ENCODE data around the gene NTHL1.

Gene NTHL1

DNA sequence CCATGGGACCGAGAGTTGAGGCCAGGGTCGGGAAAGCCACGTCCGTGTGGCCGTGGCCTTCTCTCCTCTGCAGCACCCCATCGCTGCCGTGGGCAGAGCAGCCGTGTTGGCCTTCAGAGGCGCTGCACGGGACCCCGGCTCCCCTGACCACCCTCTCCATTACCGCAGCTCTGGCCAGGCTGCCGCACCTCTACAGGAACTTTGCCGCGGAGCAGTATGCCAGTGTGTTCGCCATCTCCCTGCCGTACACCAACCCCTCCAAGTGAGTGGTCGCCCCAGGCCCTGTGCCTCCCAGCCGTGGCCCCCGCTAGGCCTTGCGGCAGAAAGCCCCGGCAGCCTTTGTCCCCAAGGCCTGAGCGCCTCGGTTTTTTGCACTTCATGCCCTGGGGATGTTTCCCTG is 28.0 kb upstream of the NTHL1 start:
- H3K36me3 ChIP-seq (ENCODE audit: control insufficient read depth, insufficient read depth, low read length), result no peaks in the 10 kb centered on the region

DNA sequence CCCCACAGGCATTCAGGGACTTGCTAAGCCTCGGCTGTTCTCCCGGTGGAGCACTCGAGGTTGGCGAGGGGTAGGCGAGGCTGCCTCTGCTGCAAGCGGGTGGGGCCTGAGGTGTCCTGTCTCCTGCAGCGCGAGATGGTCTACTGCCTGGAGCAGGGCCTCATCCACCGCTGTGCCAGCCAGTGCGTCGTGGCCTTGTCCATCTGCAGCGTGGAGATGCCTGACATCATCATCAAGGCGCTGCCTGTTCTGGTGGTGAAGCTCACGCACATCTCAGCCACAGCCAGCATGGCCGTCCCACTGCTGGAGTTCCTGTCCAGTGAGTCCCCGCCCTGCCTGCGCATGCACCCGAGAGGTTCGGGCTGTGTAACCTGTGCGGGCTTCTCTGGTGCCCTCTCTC is 26.4 kb upstream of the NTHL1 start:
- TF ChIP-seq, protein P1, sequence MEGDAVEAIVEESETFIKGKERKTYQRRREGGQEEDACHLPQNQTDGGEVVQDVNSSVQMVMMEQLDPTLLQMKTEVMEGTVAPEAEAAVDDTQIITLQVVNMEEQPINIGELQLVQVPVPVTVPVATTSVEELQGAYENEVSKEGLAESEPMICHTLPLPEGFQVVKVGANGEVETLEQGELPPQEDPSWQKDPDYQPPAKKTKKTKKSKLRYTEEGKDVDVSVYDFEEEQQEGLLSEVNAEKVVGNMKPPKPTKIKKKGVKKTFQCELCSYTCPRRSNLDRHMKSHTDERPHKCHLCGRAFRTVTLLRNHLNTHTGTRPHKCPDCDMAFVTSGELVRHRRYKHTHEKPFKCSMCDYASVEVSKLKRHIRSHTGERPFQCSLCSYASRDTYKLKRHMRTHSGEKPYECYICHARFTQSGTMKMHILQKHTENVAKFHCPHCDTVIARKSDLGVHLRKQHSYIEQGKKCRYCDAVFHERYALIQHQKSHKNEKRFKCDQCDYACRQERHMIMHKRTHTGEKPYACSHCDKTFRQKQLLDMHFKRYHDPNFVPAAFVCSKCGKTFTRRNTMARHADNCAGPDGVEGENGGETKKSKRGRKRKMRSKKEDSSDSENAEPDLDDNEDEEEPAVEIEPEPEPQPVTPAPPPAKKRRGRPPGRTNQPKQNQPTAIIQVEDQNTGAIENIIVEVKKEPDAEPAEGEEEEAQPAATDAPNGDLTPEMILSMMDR (IDR thresholded peaks at IDR 0.05), result no peak
- Histone ChIP-seq H3K4me2 (ENCODE audit: low read length) (no peak overlapping the region), H3K27me3 (ENCODE audit: control insufficient read depth, insufficient read depth, low read length) (no peaks in the 10 kb centered on the region), H2AFZ (no peak overlapping the region), H3K4me1 (no peaks in the 10 kb centered on the region), H3K4me3 (ENCODE audit: low read depth, low read length) (no peak overlapping the region), H3K9ac (no peak overlapping the region), H3K9me3 (ENCODE audit: control insufficient read depth, low read length) (no peaks in the 10 kb centered on the region), H3K36me3 (ENCODE audit: control insufficient read depth, insufficient read depth, low read length) (no peaks in the 10 kb centered on the region), H3K27ac (no peak overlapping the region), H3K79me2 (peaks cover 4% of the 10 kb centered on the region)

More for the DNA sequence above, 28.0 kb upstream of the NTHL1 start:
- Histone ChIP-seq H3K9ac (no peak overlapping the region), H3K4me3 (ENCODE audit: low read depth, low read length) (no peak overlapping the region), H3K27ac (no peak overlapping the region), H3K79me2 (peaks cover 4% of the 10 kb centered on the region), H3K4me2 (ENCODE audit: low read length) (no peak overlapping the region), H3K4me1 (no peaks in the 10 kb centered on the region), H2AFZ (no peak overlapping the region), H3K27me3 (ENCODE audit: control insufficient read depth, insufficient read depth, low read length) (no peaks in the 10 kb centered on the region), H3K9me3 (ENCODE audit: control insufficient read depth, low read length) (no peaks in the 10 kb centered on the region)
- TF ChIP-seq, protein P1 (IDR thresholded peaks at IDR 0.05), result no peak

DNA sequence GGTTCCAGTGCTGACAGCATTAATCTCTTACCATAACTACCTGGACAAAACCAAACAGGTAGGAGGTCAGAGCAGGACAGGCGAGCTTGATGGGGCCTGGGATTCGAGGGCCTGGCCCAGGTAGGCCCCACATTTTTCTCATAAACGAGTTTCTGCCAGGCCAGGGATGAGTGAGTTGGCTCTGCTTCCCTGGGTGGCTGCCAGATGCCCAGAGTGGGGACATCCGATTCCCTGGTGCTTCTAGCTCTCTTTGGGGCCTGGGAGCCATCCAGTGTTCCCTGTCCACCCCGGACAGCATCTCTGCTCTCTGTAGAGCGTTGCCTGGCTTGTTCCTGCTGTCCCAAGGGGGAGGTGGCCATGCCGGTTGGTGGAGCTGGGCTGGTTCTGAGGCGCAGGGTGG is 25.3 kb upstream of the NTHL1 start:
- TF ChIP-seq, protein P1 (IDR thresholded peaks at IDR 0.05), result no peak
- no peak overlapping the region for H3K27ac ChIP-seq
- H3K27me3 ChIP-seq (ENCODE audit: control insufficient read depth, insufficient read depth, low read length), result no peaks in the 10 kb centered on the region
- H3K4me3 ChIP-seq (ENCODE audit: low read depth, low read length), result no peak overlapping the region
- no peaks in the 10 kb centered on the region for H3K9me3 ChIP-seq (ENCODE audit: control insufficient read depth, low read length)
- peaks cover 4% of the 10 kb centered on the region for H3K79me2 ChIP-seq
- no peak overlapping the region for H3K9ac ChIP-seq
- H3K4me1 ChIP-seq, result no peaks in the 10 kb centered on the region
- H3K36me3 ChIP-seq (ENCODE audit: control insufficient read depth, insufficient read depth, low read length), result no peaks in the 10 kb centered on the region
- H2AFZ ChIP-seq, result no peak overlapping the region
- H3K4me2 ChIP-seq (ENCODE audit: low read length), result no peak overlapping the region

DNA sequence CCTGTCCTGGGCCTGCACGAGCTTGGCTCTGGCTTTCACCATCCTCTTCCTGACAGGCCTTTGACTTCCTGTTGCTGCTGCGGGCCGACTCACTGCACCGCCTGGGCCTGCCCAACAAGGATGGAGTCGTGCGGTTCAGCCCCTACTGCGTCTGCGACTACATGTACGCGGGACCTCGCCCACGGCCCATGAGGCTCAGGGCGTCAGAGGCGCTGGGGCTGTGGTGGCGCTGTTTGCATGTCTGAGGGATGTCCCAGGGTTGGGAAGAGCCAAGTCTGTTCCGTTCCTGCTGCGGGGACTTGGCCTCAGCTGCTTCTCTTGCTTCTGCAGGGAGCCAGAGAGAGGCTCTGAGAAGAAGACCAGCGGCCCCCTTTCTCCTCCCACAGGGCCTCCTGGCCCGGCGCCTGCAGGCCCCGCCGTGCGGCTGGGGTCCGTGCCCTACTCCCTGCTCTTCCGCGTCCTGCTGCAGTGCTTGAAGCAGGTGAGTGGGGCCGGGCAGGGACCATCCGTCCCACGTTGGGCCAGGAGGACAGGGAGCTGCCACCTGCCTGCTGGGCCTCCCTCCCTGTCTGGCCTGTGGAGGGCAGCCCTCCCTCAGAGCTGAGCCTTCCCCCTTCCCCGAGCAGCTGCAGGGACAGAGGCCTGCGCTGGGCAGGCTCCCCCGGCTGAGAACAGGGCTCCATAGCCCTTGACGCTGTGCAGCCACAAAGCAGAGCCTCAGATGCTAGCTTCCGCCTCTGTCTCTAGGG is 24.0 kb upstream of the NTHL1 start:
- Histone ChIP-seq H3K9me3 (ENCODE audit: control insufficient read depth, low read length) (no peaks in the 10 kb centered on the region), H3K27me3 (ENCODE audit: control insufficient read depth, insufficient read depth, low read length) (no peaks in the 10 kb centered on the region), H3K4me2 (ENCODE audit: low read length) (no peak overlapping the region), H2AFZ (no peak overlapping the region), H3K27ac (no peak overlapping the region), H3K36me3 (ENCODE audit: control insufficient read depth, insufficient read depth, low read length) (no peaks in the 10 kb centered on the region), H3K4me1 (no peaks in the 10 kb centered on the region), H3K79me2 (peaks cover 4% of the 10 kb centered on the region), H3K4me3 (ENCODE audit: low read depth, low read length) (no peak overlapping the region), H3K9ac (no peak overlapping the region)
- TF ChIP-seq, protein P1 (IDR thresholded peaks at IDR 0.05), result no peak

All from parathyroid adenoma (tissue), 2 donors.